ES-I3 (cell line): ENCODE data around the gene DUSP18.
A peak's percentile ranks its signal among the peaks of the same experiment; 100 is the strongest.
"Not testable (repeated sequence)": the region's sequence is repeated elsewhere in the genome, so short reads cannot be mapped to it uniquely, and the experiment has no call there.

ENCODE experiments used
- H3K36me3 ChIP-seq: 2 replicates; pipeline ENCODE4 v1.6.1; 2013; ENCODE audit warnings: mild to moderate bottlenecking, low read length, control low read depth, moderate library complexity; ENCODE audit not compliant: insufficient read depth
- H3K4me1 ChIP-seq: 2 replicates; pipeline ENCODE4 v1.6.1; 2013; ENCODE audit warnings: mild to moderate bottlenecking, control low read depth, low read length; ENCODE audit not compliant: insufficient read depth
- H3K9ac ChIP-seq: 2 replicates; pipeline ENCODE4 v1.6.1; 2013; ENCODE audit warnings: low read depth, mild to moderate bottlenecking, low read length, moderate library complexity
- H3K9me3 ChIP-seq: 2 replicates; pipeline ENCODE4 v1.6.1; 2013; ENCODE audit warnings: mild to moderate bottlenecking, low read length, moderate library complexity; ENCODE audit not compliant: control insufficient read depth, insufficient read depth

DUSP18 gene

GRCh38 chr22:30667494-30668385 lies at the start of gene DUSP18:
Gene DUSP18, minus strand, starts transcription at chr22:30667875. Its CDS starts 3,872 bp downstream, at chr22:30664003.
- peak within 1 kb of the TSS; percentile 54 for H3K9ac ChIP-seq
- no peaks in the 10 kb centered on the region for H3K9me3 ChIP-seq
- H3K4me1 ChIP-seq, result no peaks in the 10 kb centered on the region
- no peaks in the 10 kb centered on the region for H3K36me3 ChIP-seq

GRCh38 chr22:30714062-30714461 lies 46.4 kb upstream of the DUSP18 start:
- no peaks in the 10 kb centered on the region for H3K36me3 ChIP-seq
- no peaks in the 10 kb centered on the region for H3K9me3 ChIP-seq
- no peak overlapping the region for H3K9ac ChIP-seq
- no peaks in the 10 kb centered on the region for H3K4me1 ChIP-seq

GRCh38 chr22:30712094-30712493 lies 44.4 kb upstream of the DUSP18 start:
- Histone ChIP-seq H3K9me3 (no peaks in the 10 kb centered on the region), H3K9ac (no peak overlapping the region), H3K36me3 (no peaks in the 10 kb centered on the region), H3K4me1 (no peaks in the 10 kb centered on the region)

DNA sequence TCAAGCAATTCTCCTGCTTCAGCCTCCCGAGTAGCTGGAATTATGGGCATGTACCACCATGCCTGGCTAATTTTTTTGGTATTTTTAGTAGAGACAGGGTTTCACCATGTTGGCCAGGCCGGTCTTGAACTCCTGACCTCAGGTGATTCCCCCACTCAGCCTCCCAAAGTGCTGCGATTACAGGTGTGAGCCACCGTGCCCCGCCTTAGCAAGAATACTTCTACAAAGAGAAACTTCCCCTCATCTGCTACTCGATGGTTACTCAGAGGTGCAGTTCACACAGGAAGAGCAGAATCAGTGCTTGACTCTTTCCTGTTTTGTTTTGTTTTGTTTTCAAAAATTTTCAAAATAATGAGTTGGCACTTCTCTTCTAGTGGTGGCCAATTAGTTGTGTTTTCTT lies 42.3 kb upstream of the DUSP18 start:
- not testable (repeated sequence) for H3K9me3 ChIP-seq, H3K9ac ChIP-seq, H3K4me1 ChIP-seq, H3K36me3 ChIP-seq

DNA sequence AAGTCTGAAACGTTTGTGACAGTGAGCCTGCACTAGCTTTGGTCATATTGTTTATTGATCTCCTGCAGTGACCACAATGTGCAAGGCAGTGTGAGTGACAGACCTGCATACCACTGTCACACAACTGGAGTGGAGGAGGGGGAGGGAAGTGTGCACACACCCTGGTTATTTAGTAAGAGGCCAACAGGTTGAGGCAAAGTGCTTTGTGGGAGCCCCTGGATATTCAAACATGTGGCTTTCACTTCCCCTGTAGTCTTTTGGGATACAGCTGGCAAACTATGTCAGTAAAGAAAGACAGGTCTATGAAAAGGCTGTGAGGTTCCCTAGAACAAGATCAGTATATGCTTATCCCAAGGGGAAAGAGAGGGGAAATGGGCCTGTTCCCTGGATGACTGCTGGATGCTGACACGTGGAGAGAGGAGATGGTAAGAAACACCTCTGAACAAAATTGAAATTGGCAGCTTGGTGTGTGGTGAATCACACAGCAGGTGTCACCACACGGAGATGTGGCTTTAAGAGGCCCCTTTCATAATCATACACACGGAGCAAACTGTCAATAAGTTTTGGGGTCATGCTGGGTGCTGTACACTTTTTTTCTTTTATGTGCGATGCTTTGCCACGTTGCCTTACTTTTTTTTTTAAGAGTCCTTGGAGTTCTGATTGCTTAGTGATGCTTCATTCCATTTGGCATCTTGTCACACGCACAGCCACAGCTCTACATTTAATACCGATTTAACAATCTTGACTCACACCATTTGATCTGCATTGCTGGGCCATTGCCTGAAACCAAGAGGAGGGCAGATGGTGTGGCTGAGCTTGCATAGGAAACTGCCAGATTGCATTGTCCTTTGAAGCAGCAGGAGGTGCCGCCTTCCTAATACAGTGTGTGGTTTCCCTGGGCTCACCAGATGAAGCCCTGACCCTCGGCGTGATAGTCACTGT lies 38.3 kb upstream of the DUSP18 start:
- no peaks in the 10 kb centered on the region for H3K9me3 ChIP-seq
- H3K4me1 ChIP-seq, result 0 out of 2 replicates have a peak, but pooled peaks cover 6% of the 10 kb centered on the region
- no peak overlapping the region for H3K9ac ChIP-seq
- H3K36me3 ChIP-seq, result no peaks in the 10 kb centered on the region; the same call in 1 of the 2 replicates

- no peaks in the 10 kb centered on the region; the same call in 1 of the 2 replicates for H3K36me3 ChIP-seq
- no peak overlapping the region for H3K9ac ChIP-seq
- no peaks in the 10 kb centered on the region for H3K9me3 ChIP-seq
- 0 out of 2 replicates have a peak, but pooled peaks cover 6% of the 10 kb centered on the region for H3K4me1 ChIP-seq
Observed at GRCh38 chr22:30704978-30705377, 37.3 kb upstream of the DUSP18 start.

- Histone ChIP-seq H3K9me3 (no peaks in the 10 kb centered on the region), H3K4me1 (0 out of 2 replicates have a peak, but pooled peaks cover 6% of the 10 kb centered on the region), H3K9ac (no peak overlapping the region), H3K36me3 (no peaks in the 10 kb centered on the region; the same call in 1 of the 2 replicates)
Observed at GRCh38 chr22:30702856-30703255, 35.2 kb upstream of the DUSP18 start.

GRCh38 chr22:30701872-30702271 lies 34.2 kb upstream of the DUSP18 start:
- Histone ChIP-seq H3K4me1 (0 out of 2 replicates have a peak, but pooled peaks cover 6% of the 10 kb centered on the region), H3K9ac (no peak overlapping the region), H3K9me3 (no peaks in the 10 kb centered on the region), H3K36me3 (no peaks in the 10 kb centered on the region; the same call in 1 of the 2 replicates)

GRCh38 chr22:30697975-30698374 lies 30.3 kb upstream of the DUSP18 start:
- H3K36me3 ChIP-seq, result no peaks in the 10 kb centered on the region; the same call in 1 of the 2 replicates
- H3K4me1 ChIP-seq, result no peaks in the 10 kb centered on the region
- H3K9me3 ChIP-seq, result no peaks in the 10 kb centered on the region
- H3K9ac ChIP-seq, result no peak overlapping the region

- Histone ChIP-seq H3K36me3 (no peaks in the 10 kb centered on the region), H3K9ac (no peak overlapping the region; the same call in 1 of the 2 replicates), H3K4me1 (no peaks in the 10 kb centered on the region), H3K9me3 (no peaks in the 10 kb centered on the region)
Observed at GRCh38 chr22:30695871-30696655, 28.4 kb upstream of the DUSP18 start.

DNA sequence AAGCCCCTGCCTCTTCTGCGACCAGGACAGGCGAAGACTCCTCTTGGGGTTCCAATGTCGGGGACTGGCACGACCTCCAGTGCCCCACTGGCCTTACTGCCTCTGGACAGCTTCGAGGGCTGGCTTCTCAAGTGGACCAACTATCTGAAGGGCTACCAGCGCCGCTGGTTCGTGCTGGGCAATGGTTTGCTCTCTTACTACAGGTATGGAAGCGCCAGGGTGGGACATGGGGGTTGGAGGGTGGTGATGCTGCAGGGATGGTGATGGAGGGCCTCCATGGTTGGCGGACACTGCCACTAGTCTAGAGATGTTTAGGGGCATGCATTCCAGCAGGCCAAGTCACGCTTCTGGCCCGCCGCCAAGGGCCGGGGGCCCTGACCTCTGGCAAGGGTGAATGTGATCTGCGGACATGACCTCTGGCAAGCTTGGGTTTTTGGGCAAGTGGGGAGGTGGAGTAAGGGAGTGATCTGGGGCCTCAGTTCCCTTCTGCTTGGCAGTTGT lies 27.7 kb upstream of the DUSP18 start:
- H3K9ac ChIP-seq, result peak overlapping the region; percentile 59
- H3K4me1 ChIP-seq, result no peaks in the 10 kb centered on the region
- H3K36me3 ChIP-seq, result no peaks in the 10 kb centered on the region
- H3K9me3 ChIP-seq, result no peaks in the 10 kb centered on the region

DNA sequence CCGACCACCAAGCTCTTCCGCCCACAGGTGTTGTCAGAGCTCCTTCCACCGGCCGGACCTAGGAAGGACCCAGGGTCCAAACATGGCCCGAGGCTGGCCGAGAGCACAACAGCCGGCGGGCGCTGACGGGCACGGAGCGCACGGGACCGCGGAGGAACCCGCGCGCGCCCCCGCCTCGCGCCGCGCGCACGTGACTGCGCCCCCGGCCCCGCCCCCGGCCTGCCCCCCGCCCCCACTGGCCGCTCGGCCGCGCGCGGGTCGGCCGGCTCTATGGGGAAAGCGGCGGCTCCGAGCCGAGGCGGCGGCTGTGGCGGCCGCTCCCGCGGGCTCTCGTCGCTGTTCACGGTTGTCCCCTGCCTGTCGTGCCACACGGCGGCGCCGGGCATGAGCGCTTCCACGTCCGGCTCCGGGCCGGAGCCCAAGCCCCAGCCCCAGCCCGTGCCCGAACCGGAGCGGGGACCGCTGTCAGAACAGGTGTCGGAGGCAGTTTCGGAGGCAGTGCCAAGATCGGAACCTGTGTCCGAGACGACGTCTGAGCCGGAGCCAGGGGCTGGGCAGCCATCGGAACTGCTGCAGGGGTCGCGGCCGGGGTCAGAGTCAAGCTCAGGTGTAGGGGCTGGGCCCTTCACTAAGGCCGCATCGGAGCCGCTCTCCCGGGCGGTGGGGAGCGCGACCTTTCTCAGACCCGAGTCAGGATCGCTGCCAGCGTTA lies 27.1 kb upstream of the DUSP18 start, which contains the start of gene OSBP2:
TSS of gene OSBP2 (plus strand) at position 235 of the 711 bp plus-strand sequence. CDS start at position 271, 36 bp downstream.
- Histone ChIP-seq H3K4me1 (no peaks in the 10 kb centered on the region), H3K9me3 (no peaks in the 10 kb centered on the region), H3K36me3 (no peaks in the 10 kb centered on the region), H3K9ac (peak within 1 kb of the TSS; percentile 78)

DNA sequence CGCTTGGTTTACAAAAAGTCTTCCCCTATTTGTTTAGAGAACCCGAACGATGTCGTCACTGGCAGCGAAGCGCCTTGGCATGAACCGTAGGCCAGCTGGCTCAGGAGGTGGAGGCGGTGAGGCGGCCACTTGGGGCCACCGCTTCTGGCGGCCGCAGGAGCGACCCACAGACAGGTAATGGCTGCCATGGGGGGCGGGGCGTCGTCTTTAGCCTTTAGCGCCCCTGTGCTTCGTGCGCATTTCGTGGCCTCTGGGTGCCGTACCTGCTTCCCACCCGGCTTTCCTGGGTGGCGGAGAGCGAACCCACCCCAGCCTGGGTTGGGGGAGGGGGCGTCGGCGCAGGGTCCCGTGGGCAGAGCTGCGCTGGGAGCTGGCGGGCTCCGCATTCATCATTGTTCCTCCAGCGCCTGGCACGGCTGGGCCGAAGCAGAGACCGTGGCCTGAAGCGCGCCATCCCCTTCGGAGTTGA lies 26.5 kb upstream of the DUSP18 start:
- Histone ChIP-seq H3K4me1 (no peaks in the 10 kb centered on the region), H3K9ac (peak overlapping the region; percentile 78), H3K9me3 (no peaks in the 10 kb centered on the region), H3K36me3 (no peaks in the 10 kb centered on the region)
